GM12878 (cell line): ENCODE results near the gene KIF14. TPM values are rescaled to one million over a fixed set of nuclear protein-coding genes. Genes with fewer than 3 reads are reported as not detected.

ENCODE experiments used
- ATAC-seq: fragments of 200-7000 bp; cut with Tn5 transposase; 3 replicates; pipeline ENCODE4 v1.9.1; 2020; ENCODE audit warnings: mild to moderate bottlenecking, moderate library complexity
- BruUV-seq: library from RNA; stranded (reverse); fragments of 400-500 nt; replicated peaks from 2 replicates; lab custom pipeline; 2021; lab: Mats Ljungman, UMichigan
- CTCF ChIA-PET: fragments of 300-600 bp; sonication (Branson Sonifier 250); formaldehyde crosslinking; extraction: SDS; loops from one replicate; lab custom pipeline; 2021; ENCODE audit warnings: inconsistent platforms; lab: Yijun Ruan, JAX
- POLR2A ChIA-PET: fragments of 350-600 bp; formaldehyde crosslinking; extraction: SDS; loops from one replicate; lab custom pipeline; 2021; ENCODE audit warnings: inconsistent platforms; lab: Charles Lee
- RAD21 ChIA-PET: fragments of 300-600 bp; sonication (Branson Sonifier 250); formaldehyde crosslinking; loops from one replicate; lab custom pipeline; 2023; ENCODE audit warnings: antibody characterized with exemption; ENCODE audit not compliant: unreplicated experiment; lab: Charles Lee
- SMC1A ChIA-PET: fragments of 300-600 bp; sonication (Branson Sonifier 250); formaldehyde crosslinking; loops from one replicate; lab custom pipeline; 2023; ENCODE audit not compliant: unreplicated experiment, uncharacterized antibody; lab: Charles Lee
- DNase-seq: peaks from one replicate; pipeline ENCODE4 v3.0.0-alpha.2; 2011; ENCODE audit warnings: low read depth, low spot score
- FAIRE-seq: peaks from 3 replicates; lab custom pipeline; 2011; peaks lifted over from hg19 to GRCh38; lab: Jason Lieb, UNC
- H2AFZ ChIP-seq: 2 replicates; pipeline ENCODE4 v1.6.0; 2011; ENCODE audit warnings: low read depth, low read length, control low read depth; ENCODE audit not compliant: control insufficient read depth
- H3K27ac ChIP-seq: 2 replicates; pipeline ENCODE4 v1.5.1; 2011; ENCODE audit warnings: control low read depth; ENCODE audit not compliant: control insufficient read depth, insufficient read depth
- H3K27me3 ChIP-seq, 2 experiments: replicated peaks in 1 of 2; 2 replicates each; pipeline versions ENCODE4 v1.6.0 to v1.6.1; 2011; ENCODE audit warnings: low read length in 1 of 2; ENCODE audit not compliant: control insufficient read depth in 2 of 2, insufficient read depth in 2 of 2
- H3K36me3 ChIP-seq, 2 experiments: 2 replicates each; pipeline ENCODE4 v1.5.1; 2011; ENCODE audit warnings: low read length in 1 of 2; ENCODE audit not compliant: control insufficient read depth in 2 of 2, insufficient read depth in 2 of 2
- H3K4me1 ChIP-seq: 2 replicates; pipeline ENCODE4 v1.6.1; 2011; ENCODE audit warnings: mild to moderate bottlenecking, low read length, moderate library complexity, mixed read lengths; ENCODE audit not compliant: control insufficient read depth, insufficient read depth
- H3K4me2 ChIP-seq: 2 replicates; pipeline ENCODE4 v1.6.0; 2011; ENCODE audit warnings: control low read depth; ENCODE audit not compliant: control insufficient read depth, insufficient read depth
- H3K4me3 ChIP-seq: fragments of 200-600 bp; sonication (generic); 2 replicates; pipeline ENCODE4 v1.5.1; 2016
- H3K79me2 ChIP-seq: 2 replicates; pipeline ENCODE4 v1.6.0; 2011; ENCODE audit warnings: low read length; ENCODE audit not compliant: control insufficient read depth, insufficient read depth
- H3K9ac ChIP-seq: 2 replicates; pipeline ENCODE4 v1.8.0; 2011; ENCODE audit warnings: low read length, control low read depth, mixed read lengths; ENCODE audit not compliant: control insufficient read depth, insufficient read depth
- H3K9me3 ChIP-seq: replicated peaks from 3 replicates; pipeline ENCODE4 v1.5.1; 2011; ENCODE audit warnings: mild to moderate bottlenecking, low read length; ENCODE audit not compliant: control insufficient read depth, insufficient read depth
- H4K20me1 ChIP-seq: 2 replicates; pipeline ENCODE4 v1.6.0; 2011; ENCODE audit not compliant: control insufficient read depth, insufficient read depth
- BCL3 ChIP-seq: IDR thresholded peaks from 2 replicates; pipeline ENCODE4 v1.6.1; 2011; ENCODE audit warnings: borderline replicate concordance, low read depth, mild to moderate bottlenecking, moderate library complexity, low read length; ENCODE audit not compliant: insufficient read depth, poor library complexity, severe bottlenecking
- CBX5 ChIP-seq: sonication (generic); IDR thresholded peaks from 2 replicates; pipeline ENCODE4 v1.6.1; 2016; ENCODE audit warnings: low read depth, moderate library complexity, mild to moderate bottlenecking, inconsistent platforms
- NFXL1 ChIP-seq: fragments of 450-650 bp; IDR thresholded peaks from 2 replicates; pipeline ENCODE4 v1.6.1; 2017; ENCODE audit warnings: antibody characterized with exemption, mild to moderate bottlenecking, borderline replicate concordance
- SUZ12 ChIP-seq: fragments of 200-600 bp; sonication (generic); IDR thresholded peaks from one replicate; pipeline ENCODE4 v1.6.1; 2018; ENCODE audit warnings: antibody characterized with exemption, mild to moderate bottlenecking; ENCODE audit not compliant: unreplicated experiment
- ZNF207 ChIP-seq: fragments of 450-650 bp; IDR thresholded peaks from 2 replicates; pipeline ENCODE4 v1.6.1; 2014; ENCODE audit warnings: antibody characterized with exemption, mild to moderate bottlenecking, borderline replicate concordance
- ZNF217 ChIP-seq: fragments of 450-650 bp; IDR thresholded peaks from 2 replicates; pipeline ENCODE4 v1.6.1; 2017; ENCODE audit warnings: antibody characterized with exemption, mild to moderate bottlenecking
- ZNF622 ChIP-seq: fragments of 450-650 bp; IDR thresholded peaks from 2 replicates; pipeline ENCODE4 v1.6.1; 2017; ENCODE audit warnings: mild to moderate bottlenecking, inconsistent platforms
- WGBS: methylation state at CpG from one replicate; pipeline ENCODE4 v1.1.6; 2016; ENCODE audit warnings: low lambda C conversion rate; ENCODE audit not compliant: insufficient replicate concordance, insufficient coverage; ENCODE audit errors: missing lambda C conversion rate; 5-methylcytosine and 5-hydroxymethylcytosine counted together
- in situ Hi-C: fragments of 300-500 bp; cut with MboI; formaldehyde crosslinking; loops from 9 replicates; pipeline ENCODE4 v1.14.3; 2018; ENCODE audit warnings: mixed read lengths
- intact Hi-C: fragments of 100-400 bp; cut with micrococcal nuclease; formaldehyde crosslinking; loops from one replicate; pipeline ENCODE4 v1.14.2; 2022; ENCODE audit not compliant: unreplicated experiment
- polyA plus RNA-seq, 11 experiments: library from polyadenylated mRNA; depleted of rRNA in 4 of 11; unstranded in 6 of 11; stranded (reverse) in 5 of 11; fragments of >200 nt; fragmentation: Nextera tagmentation in 4 of 11; fragmentation: Illumina TruSeq in 1 of 11; extraction: Ambion mirVana in 4 of 11; extraction: Trizol in 1 of 11; gene quantifications; 1 replicate in 1 of 11; 2 replicates in 10 of 11; pipeline versions ENCODE4 v1.2.1 to v1.2.3, GENCODE V29; 2011 to 2016; ENCODE audit warnings: inconsistent platforms in 2 of 11, missing spikeins in 2 of 11, low read depth in 1 of 11
- total RNA-seq, 4 experiments: library from RNA; depleted of rRNA in 3 of 4; stranded (reverse); fragments of >200 nt in 3 of 4; fragmentation: Illumina TruSeq in 1 of 4; extraction: Trizol in 1 of 4; gene quantifications; 2 replicates each; pipeline versions ENCODE4 v1.2.1 to v1.2.3, GENCODE V29; 2013 to 2021
- TF ChIP-seq, protein P1 (sequence below): fragments of 450-650 bp; IDR thresholded peaks from 2 replicates; pipeline ENCODE4 v1.6.1; 2017; ENCODE audit warnings: mild to moderate bottlenecking, low read depth, inconsistent platforms; ENCODE audit not compliant: poor library complexity, severe bottlenecking
- TF ChIP-seq, protein P2 (sequence below): fragments of 450-650 bp; IDR thresholded peaks from 2 replicates; pipeline ENCODE4 v1.6.1; 2014; ENCODE audit warnings: mild to moderate bottlenecking

Gene KIF14
- total and polyA plus RNA-seq, 10 of the 15 experiments (the other 5 are each of a cell fraction or from before 2014, with no cell fraction given) = 6.8 to 25.5 (median 14.4) TPM

- no peaks in the 10 kb centered on the region for H3K27me3 ChIP-seq
- no peak overlapping the region for H3K4me2 ChIP-seq
- ChIA-PET SMC1A (interaction anchor here (0.7 to 2.1 kb wide), 4 partner anchors 11 to 201 kb away, joined by 3 to 5 read pairs (median 3); partner anchors contain the start of gene DDX59), CTCF (interaction anchor here (1.3 kb wide), 1 partner anchor 247 kb away, joined by 4 read pairs; no protein-coding TSS in a partner anchor), RAD21 (no interaction called here), POLR2A (interaction anchor here (0.7 kb wide), 1 partner anchor 17 kb away, joined by 6 read pairs; no protein-coding TSS in a partner anchor)
- no peak overlapping the region for H3K9ac ChIP-seq
- WGBS = 100% methylated on average over 1 of the region's 1 CpG
- ATAC-seq (no peak), FAIRE-seq (no peak), DNase-seq (no peak)
- TF ChIP-seq ZNF207 (no peak), BCL3 (no peak), ZNF217 (no peak), CBX5 (no peak), NFXL1 (no peak), SUZ12 (no peak), ZNF622 (no peak)
- TF ChIP-seq, protein P1, sequence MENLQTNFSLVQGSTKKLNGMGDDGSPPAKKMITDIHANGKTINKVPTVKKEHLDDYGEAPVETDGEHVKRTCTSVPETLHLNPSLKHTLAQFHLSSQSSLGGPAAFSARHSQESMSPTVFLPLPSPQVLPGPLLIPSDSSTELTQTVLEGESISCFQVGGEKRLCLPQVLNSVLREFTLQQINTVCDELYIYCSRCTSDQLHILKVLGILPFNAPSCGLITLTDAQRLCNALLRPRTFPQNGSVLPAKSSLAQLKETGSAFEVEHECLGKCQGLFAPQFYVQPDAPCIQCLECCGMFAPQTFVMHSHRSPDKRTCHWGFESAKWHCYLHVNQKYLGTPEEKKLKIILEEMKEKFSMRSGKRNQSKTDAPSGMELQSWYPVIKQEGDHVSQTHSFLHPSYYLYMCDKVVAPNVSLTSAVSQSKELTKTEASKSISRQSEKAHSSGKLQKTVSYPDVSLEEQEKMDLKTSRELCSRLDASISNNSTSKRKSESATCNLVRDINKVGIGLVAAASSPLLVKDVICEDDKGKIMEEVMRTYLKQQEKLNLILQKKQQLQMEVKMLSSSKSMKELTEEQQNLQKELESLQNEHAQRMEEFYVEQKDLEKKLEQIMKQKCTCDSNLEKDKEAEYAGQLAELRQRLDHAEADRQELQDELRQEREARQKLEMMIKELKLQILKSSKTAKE = no peak
- TF ChIP-seq, protein P2, sequence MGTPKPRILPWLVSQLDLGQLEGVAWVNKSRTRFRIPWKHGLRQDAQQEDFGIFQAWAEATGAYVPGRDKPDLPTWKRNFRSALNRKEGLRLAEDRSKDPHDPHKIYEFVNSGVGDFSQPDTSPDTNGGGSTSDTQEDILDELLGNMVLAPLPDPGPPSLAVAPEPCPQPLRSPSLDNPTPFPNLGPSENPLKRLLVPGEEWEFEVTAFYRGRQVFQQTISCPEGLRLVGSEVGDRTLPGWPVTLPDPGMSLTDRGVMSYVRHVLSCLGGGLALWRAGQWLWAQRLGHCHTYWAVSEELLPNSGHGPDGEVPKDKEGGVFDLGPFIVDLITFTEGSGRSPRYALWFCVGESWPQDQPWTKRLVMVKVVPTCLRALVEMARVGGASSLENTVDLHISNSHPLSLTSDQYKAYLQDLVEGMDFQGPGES = no peak
- no peaks in the 10 kb centered on the region for H3K79me2 ChIP-seq
- H3K9me3 ChIP-seq = no peaks in the 10 kb centered on the region
- H3K4me1 ChIP-seq = no peaks in the 10 kb centered on the region
- in situ Hi-C loops = no loop called here
- intact Hi-C loops = no loop called here
- BruUV-seq = no TSS peak
- no peak overlapping the region for H3K4me3 ChIP-seq
- H2AFZ ChIP-seq = no peak overlapping the region
- no peaks in the 10 kb centered on the region for H4K20me1 ChIP-seq
- no peak overlapping the region for H3K27ac ChIP-seq
- peaks cover 0 to 13% of the 10 kb centered on the region in 2 experiments for H3K36me3 ChIP-seq
These were observed 30.6 kb downstream of the KIF14 start for GRCh38 chr1:200590001-200590400.
